GM19035 (cell line): Measurements from ENCODE around the gene TPST2.
"Not testable (repeated sequence)": the region's sequence is repeated elsewhere in the genome, so short reads cannot be mapped to it uniquely, and the experiment has no call there.

ENCODE experiments used
- ATAC-seq: cut with Tn5 transposase; IDR thresholded peaks from one replicate; pipeline ENCODE4 v1.9.1; 2021; ENCODE audit not compliant: unreplicated experiment

Gene TPST2

GRCh38 chr22:26536056-26536761 lies 53.7 kb downstream of the TPST2 start:
- ATAC-seq: no peak

GRCh38 chr22:26535603-26535908 lies 54.4 kb downstream of the TPST2 start:
- no peak for ATAC-seq

- no peak for ATAC-seq
Measured at GRCh38 chr22:26534874-26535602, 54.9 kb downstream of the TPST2 start.

GRCh38 chr22:26534171-26534855 lies 55.6 kb downstream of the TPST2 start:
- ATAC-seq: no peak

- ATAC-seq: no peak
Measured at GRCh38 chr22:26529345-26529744, 60.6 kb downstream of the TPST2 start.

- not testable (repeated sequence) for ATAC-seq
Measured at GRCh38 chr22:26528518-26528917, 61.4 kb downstream of the TPST2 start.

GRCh38 chr22:26527574-26528465 lies 62.1 kb downstream of the TPST2 start:
- no peak for ATAC-seq

- ATAC-seq: no peak
Measured at GRCh38 chr22:26527167-26527566, 62.8 kb downstream of the TPST2 start.

- no peak for ATAC-seq
Measured at GRCh38 chr22:26525946-26526564, 63.9 kb downstream of the TPST2 start.

GRCh38 chr22:26524870-26525269 lies 65.1 kb downstream of the TPST2 start:
- no peak for ATAC-seq

GRCh38 chr22:26522592-26522991 lies 67.3 kb downstream of the TPST2 start:
- ATAC-seq: no peak

- no peak for ATAC-seq
Measured at GRCh38 chr22:26522012-26522411, 67.9 kb downstream of the TPST2 start.

- ATAC-seq: no peak
Measured at GRCh38 chr22:26517429-26517828, 72.5 kb downstream of the TPST2 start.

GRCh38 chr22:26516503-26516902 lies 73.4 kb downstream of the TPST2 start:
- no peak for ATAC-seq

GRCh38 chr22:26515931-26516330 lies 74.0 kb downstream of the TPST2 start:
- ATAC-seq: no peak

- ATAC-seq: no peak
Measured at GRCh38 chr22:26514419-26515161, 75.3 kb downstream of the TPST2 start.

- no peak for ATAC-seq
Measured at GRCh38 chr22:26513838-26514237, 76.1 kb downstream of the TPST2 start.

GRCh38 chr22:26512149-26512793 lies 77.7 kb downstream of the TPST2 start, which contains the start of gene TFIP11:
Gene TFIP11 (minus strand): TSS chr22:26512473. CDS start chr22:26510272, 2,201 bp downstream.
- ATAC-seq: peak; percentile 97

- ATAC-seq: no peak
Measured at GRCh38 chr22:26508148-26508547, 81.8 kb downstream of the TPST2 start.
